Measurements from ENCODE around the gene HMGA1. TPM values are rescaled to one million over a fixed set of nuclear protein-coding genes. Genes with fewer than 3 reads are reported as not detected.
A peak's percentile ranks its signal among the peaks of the same experiment; 100 is the strongest.

HMGA1 gene
- total and polyA plus RNA-seq, 2 of the 13 experiments (the other 11 are each of a cell fraction or from before 2014, with no cell fraction given): 117 to 145 TPM

- TF ChIP-seq POGZ (CRISPR knock-in tag; IDR thresholded peaks at IDR 0.05): peak; percentile 43; the same call in 1 of the 2 replicates
- no peak for TF ChIP-seq ZNF580 (CRISPR knock-in tag; IDR thresholded peaks at IDR 0.05; ENCODE audit: borderline replicate concordance, low read depth)
- TF ChIP-seq ZNF788 (CRISPR knock-in tag; IDR thresholded peaks at IDR 0.05; ENCODE audit: borderline replicate concordance): no peak
- no peak for TF ChIP-seq TEAD3 (CRISPR knock-in tag; optimal IDR thresholded peaks at IDR 0.05; ENCODE audit: borderline replicate concordance)
- no peak; the same call in 1 of the 2 replicates for TF ChIP-seq SP5 (CRISPR knock-in tag; IDR thresholded peaks at IDR 0.05; ENCODE audit: borderline replicate concordance, low read depth)
- peak; percentile 36; the same call in 1 of the 2 replicates for TF ChIP-seq PITX1 (CRISPR knock-in tag; IDR thresholded peaks at IDR 0.05)
- TF ChIP-seq SCMH1 (CRISPR knock-in tag; IDR thresholded peaks at IDR 0.05; ENCODE audit: borderline replicate concordance): no peak
- TF ChIP-seq ZNF883 (CRISPR knock-in tag; IDR thresholded peaks at IDR 0.05; ENCODE audit: not compliant biosample characterization): peak; percentile 75
- TF ChIP-seq, protein P1, sequence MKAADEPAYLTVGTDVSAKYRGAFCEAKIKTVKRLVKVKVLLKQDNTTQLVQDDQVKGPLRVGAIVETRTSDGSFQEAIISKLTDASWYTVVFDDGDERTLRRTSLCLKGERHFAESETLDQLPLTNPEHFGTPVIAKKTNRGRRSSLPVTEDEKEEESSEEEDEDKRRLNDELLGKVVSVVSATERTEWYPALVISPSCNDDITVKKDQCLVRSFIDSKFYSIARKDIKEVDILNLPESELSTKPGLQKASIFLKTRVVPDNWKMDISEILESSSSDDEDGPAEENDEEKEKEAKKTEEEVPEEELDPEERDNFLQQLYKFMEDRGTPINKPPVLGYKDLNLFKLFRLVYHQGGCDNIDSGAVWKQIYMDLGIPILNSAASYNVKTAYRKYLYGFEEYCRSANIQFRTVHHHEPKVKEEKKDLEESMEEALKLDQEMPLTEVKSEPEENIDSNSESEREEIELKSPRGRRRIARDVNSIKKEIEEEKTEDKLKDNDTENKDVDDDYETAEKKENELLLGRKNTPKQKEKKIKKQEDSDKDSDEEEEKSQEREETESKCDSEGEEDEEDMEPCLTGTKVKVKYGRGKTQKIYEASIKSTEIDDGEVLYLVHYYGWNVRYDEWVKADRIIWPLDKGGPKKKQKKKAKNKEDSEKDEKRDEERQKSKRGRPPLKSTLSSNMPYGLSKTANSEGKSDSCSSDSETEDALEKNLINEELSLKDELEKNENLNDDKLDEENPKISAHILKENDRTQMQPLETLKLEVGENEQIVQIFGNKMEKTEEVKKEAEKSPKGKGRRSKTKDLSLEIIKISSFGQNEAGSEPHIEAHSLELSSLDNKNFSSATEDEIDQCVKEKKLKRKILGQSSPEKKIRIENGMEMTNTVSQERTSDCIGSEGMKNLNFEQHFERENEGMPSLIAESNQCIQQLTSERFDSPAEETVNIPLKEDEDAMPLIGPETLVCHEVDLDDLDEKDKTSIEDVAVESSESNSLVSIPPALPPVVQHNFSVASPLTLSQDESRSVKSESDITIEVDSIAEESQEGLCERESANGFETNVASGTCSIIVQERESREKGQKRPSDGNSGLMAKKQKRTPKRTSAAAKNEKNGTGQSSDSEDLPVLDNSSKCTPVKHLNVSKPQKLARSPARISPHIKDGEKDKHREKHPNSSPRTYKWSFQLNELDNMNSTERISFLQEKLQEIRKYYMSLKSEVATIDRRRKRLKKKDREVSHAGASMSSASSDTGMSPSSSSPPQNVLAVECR (CRISPR knock-in tag; IDR thresholded peaks at IDR 0.05; ENCODE audit: borderline replicate concordance): peak; percentile 54; the same call in 1 of the 2 replicates
- TF ChIP-seq, protein P2, sequence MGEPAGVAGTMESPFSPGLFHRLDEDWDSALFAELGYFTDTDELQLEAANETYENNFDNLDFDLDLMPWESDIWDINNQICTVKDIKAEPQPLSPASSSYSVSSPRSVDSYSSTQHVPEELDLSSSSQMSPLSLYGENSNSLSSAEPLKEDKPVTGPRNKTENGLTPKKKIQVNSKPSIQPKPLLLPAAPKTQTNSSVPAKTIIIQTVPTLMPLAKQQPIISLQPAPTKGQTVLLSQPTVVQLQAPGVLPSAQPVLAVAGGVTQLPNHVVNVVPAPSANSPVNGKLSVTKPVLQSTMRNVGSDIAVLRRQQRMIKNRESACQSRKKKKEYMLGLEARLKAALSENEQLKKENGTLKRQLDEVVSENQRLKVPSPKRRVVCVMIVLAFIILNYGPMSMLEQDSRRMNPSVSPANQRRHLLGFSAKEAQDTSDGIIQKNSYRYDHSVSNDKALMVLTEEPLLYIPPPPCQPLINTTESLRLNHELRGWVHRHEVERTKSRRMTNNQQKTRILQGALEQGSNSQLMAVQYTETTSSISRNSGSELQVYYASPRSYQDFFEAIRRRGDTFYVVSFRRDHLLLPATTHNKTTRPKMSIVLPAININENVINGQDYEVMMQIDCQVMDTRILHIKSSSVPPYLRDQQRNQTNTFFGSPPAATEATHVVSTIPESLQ (CRISPR knock-in tag; conservative IDR thresholded peaks at IDR 0.05): no peak
- no peak for TF ChIP-seq ZSCAN31 (CRISPR knock-in tag; IDR thresholded peaks at IDR 0.05; ENCODE audit: low read depth)
- TF ChIP-seq, protein P3, sequence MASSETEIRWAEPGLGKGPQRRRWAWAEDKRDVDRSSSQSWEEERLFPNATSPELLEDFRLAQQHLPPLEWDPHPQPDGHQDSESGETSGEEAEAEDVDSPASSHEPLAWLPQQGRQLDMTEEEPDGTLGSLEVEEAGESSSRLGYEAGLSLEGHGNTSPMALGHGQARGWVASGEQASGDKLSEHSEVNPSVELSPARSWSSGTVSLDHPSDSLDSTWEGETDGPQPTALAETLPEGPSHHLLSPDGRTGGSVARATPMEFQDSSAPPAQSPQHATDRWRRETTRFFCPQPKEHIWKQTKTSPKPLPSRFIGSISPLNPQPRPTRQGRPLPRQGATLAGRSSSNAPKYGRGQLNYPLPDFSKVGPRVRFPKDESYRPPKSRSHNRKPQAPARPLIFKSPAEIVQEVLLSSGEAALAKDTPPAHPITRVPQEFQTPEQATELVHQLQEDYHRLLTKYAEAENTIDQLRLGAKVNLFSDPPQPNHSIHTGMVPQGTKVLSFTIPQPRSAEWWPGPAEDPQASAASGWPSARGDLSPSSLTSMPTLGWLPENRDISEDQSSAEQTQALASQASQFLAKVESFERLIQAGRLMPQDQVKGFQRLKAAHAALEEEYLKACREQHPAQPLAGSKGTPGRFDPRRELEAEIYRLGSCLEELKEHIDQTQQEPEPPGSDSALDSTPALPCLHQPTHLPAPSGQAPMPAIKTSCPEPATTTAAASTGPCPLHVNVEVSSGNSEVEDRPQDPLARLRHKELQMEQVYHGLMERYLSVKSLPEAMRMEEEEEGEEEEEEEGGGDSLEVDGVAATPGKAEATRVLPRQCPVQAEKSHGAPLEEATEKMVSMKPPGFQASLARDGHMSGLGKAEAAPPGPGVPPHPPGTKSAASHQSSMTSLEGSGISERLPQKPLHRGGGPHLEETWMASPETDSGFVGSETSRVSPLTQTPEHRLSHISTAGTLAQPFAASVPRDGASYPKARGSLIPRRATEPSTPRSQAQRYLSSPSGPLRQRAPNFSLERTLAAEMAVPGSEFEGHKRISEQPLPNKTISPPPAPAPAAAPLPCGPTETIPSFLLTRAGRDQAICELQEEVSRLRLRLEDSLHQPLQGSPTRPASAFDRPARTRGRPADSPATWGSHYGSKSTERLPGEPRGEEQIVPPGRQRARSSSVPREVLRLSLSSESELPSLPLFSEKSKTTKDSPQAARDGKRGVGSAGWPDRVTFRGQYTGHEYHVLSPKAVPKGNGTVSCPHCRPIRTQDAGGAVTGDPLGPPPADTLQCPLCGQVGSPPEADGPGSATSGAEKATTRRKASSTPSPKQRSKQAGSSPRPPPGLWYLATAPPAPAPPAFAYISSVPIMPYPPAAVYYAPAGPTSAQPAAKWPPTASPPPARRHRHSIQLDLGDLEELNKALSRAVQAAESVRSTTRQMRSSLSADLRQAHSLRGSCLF (CRISPR knock-in tag; IDR thresholded peaks at IDR 0.05; ENCODE audit: borderline replicate concordance): no peak
- 0 out of 2 replicates have a peak, but pooled peaks have one; percentile 39 for TF ChIP-seq CCDC6 (CRISPR knock-in tag; IDR thresholded peaks at IDR 0.05)
- TF ChIP-seq FOXC1 (CRISPR knock-in tag; IDR thresholded peaks at IDR 0.05; ENCODE audit: borderline replicate concordance): peak; percentile 39; the same call in 1 of the 2 replicates
- TF ChIP-seq CCAR2 (optimal IDR thresholded peaks at IDR 0.05; ENCODE audit: low read depth, low read length): no peak
- no peak for TF ChIP-seq ZNF441 (CRISPR knock-in tag; IDR thresholded peaks at IDR 0.05; ENCODE audit: borderline replicate concordance)
Measured at GRCh38 chr6:34223956-34224940, 12.4 kb upstream of the HMGA1 start (continued).

Data from HepG2 (cell line).